CD4-positive, alpha-beta T cell treated with Interleukin-17A for 4 hours (primary cell): Measurements from ENCODE around the gene SEMA4A.
"Not testable (repeated sequence)": the region's sequence is repeated elsewhere in the genome, so short reads cannot be mapped to it uniquely, and the experiment has no call there.

Experiments used
- DNase-seq: peaks from one replicate; pipeline ENCODE4 v3.0.0-alpha.2; 2020; ENCODE audit warnings: mixed read lengths

SEMA4A gene

GRCh38 chr1:156160000-156160742 is 6.8 kb downstream of the SEMA4A start:
- no peak for DNase-seq

GRCh38 chr1:156160743-156161171 is 7.4 kb downstream of the SEMA4A start:
- DNase-seq = peak; percentile 82

- no peak for DNase-seq
Observed at GRCh38 chr1:156162430-156163037, 9.1 kb downstream of the SEMA4A start.

GRCh38 chr1:156163712-156164111 is 10.3 kb downstream of the SEMA4A start:
- DNase-seq = no peak

GRCh38 chr1:156164125-156164831 is 10.9 kb downstream of the SEMA4A start:
- DNase-seq = no peak

- DNase-seq = no peak
Observed at GRCh38 chr1:156165083-156165482, 11.7 kb downstream of the SEMA4A start.

GRCh38 chr1:156167536-156167935 is 14.2 kb downstream of the SEMA4A start:
- DNase-seq = no peak

- no peak for DNase-seq
Observed at GRCh38 chr1:156172696-156173470, 19.5 kb downstream of the SEMA4A start.

GRCh38 chr1:156176610-156177210 is 23.3 kb downstream of the SEMA4A start:
- no peak for DNase-seq

- peak; percentile 7 for DNase-seq
Observed at GRCh38 chr1:156177919-156178654, 24.7 kb downstream of the SEMA4A start.

- no peak for DNase-seq
Observed at GRCh38 chr1:156180471-156180870, 27.1 kb downstream of the SEMA4A start.

GRCh38 chr1:156181391-156181924 is 28.1 kb downstream of the SEMA4A start:
- not testable (repeated sequence) for DNase-seq

- DNase-seq = not testable (repeated sequence)
Observed at GRCh38 chr1:156182010-156182779, 28.8 kb downstream of the SEMA4A start.

- DNase-seq = not testable (repeated sequence)
Observed at GRCh38 chr1:156186347-156187177, 33.2 kb downstream of the SEMA4A start.

- DNase-seq = not testable (repeated sequence)
Observed at GRCh38 chr1:156190265-156190664, 36.9 kb downstream of the SEMA4A start.

GRCh38 chr1:156191292-156191964 is 38.0 kb downstream of the SEMA4A start:
- no peak for DNase-seq

GRCh38 chr1:156193208-156193487 is 39.8 kb downstream of the SEMA4A start:
- DNase-seq = no peak

- DNase-seq = peak; percentile 96
Observed at GRCh38 chr1:156193488-156194299, 40.3 kb downstream of the SEMA4A start, which contains the start of gene SLC25A44. Gene SLC25A44, plus strand, starts transcription at chr1:156194104. Its CDS starts 5,744 bp downstream, at chr1:156199848.
